B cell (primary cell): ENCODE measurements around the gene DEAF1. TPM values are rescaled to one million over a fixed set of nuclear protein-coding genes. Genes with fewer than 3 reads are reported as not detected.
A peak's percentile ranks its signal among the peaks of the same experiment; 100 is the strongest.

Source experiments
- ATAC-seq: fragments of 200-7000 bp; cut with Tn5 transposase; one replicate; pipeline ENCODE4 v1.10.0; 2021; ENCODE audit warnings: low read depth, mild to moderate bottlenecking, moderate number of reproducible peaks, moderate library complexity
- CTCF ChIA-PET: fragments of 350-600 bp; sonication (Branson Sonifier 250); formaldehyde crosslinking; loops from one replicate; lab custom pipeline; 2021; ENCODE audit warnings: antibody characterized with exemption, inconsistent platforms; lab: Charles Lee
- POLR2A ChIA-PET: fragments of 350-600 bp; sonication (Branson Sonifier 250); formaldehyde crosslinking; loops from one replicate; lab custom pipeline; 2021; ENCODE audit warnings: antibody characterized with exemption; lab: Charles Lee
- DNase-seq: peaks from one replicate; pipeline ENCODE4 v3.0.0; 2013
- H2AFZ ChIP-seq: 2 replicates; pipeline ENCODE4 v1.6.1; 2012; ENCODE audit warnings: mild to moderate bottlenecking, low read depth, low read length; ENCODE audit not compliant: insufficient read depth, poor library complexity, severe bottlenecking
- H3K27ac ChIP-seq, 2 donors: 1 replicate in 1 of 2; 2 replicates in 1 of 2; pipeline ENCODE4 v1.5.1; 2012 to 2013; ENCODE audit warnings: low read length in 2 of 2, mild to moderate bottlenecking in 2 of 2, moderate library complexity in 1 of 2
- H3K27me3 ChIP-seq, 4 experiments: fragments of 200-600 bp in 1 of 4; sonication (generic) in 1 of 4; replicated peaks in 1 of 4; 1 replicate in 2 of 4; 2 replicates in 2 of 4; pipeline versions ENCODE4 v1.6.1 to v1.7.0; 2013 to 2016; ENCODE audit warnings: low read length in 3 of 4, mild to moderate bottlenecking in 2 of 4, mixed read lengths in 1 of 4, moderate library complexity in 1 of 4; ENCODE audit not compliant: insufficient read depth in 4 of 4, control insufficient read depth in 3 of 4; ENCODE audit errors: control extremely low read depth in 1 of 4
- H3K36me3 ChIP-seq, 2 experiments: replicated peaks in 1 of 2; 1 replicate in 1 of 2; 2 replicates in 1 of 2; pipeline versions ENCODE4 v1.6.1 to v1.7.1; 2013; ENCODE audit warnings: low read length in 1 of 2; ENCODE audit not compliant: insufficient read depth in 2 of 2, control insufficient read depth in 1 of 2; ENCODE audit errors: control extremely low read depth in 1 of 2, extremely low read depth in 1 of 2
- H3K4me1 ChIP-seq, 2 donors: fragments of 200-600 bp in 1 of 2; sonication (generic) in 1 of 2; 1 replicate in 1 of 2; 2 replicates in 1 of 2; pipeline versions ENCODE4 v1.5.1 to v1.6.1; 2013 to 2017; ENCODE audit warnings: low read length in 2 of 2; ENCODE audit not compliant: control insufficient read depth in 2 of 2, insufficient read depth in 2 of 2
- H3K4me2 ChIP-seq: replicated peaks from 2 replicates; pipeline ENCODE3; 2012; ENCODE audit warnings: mild to moderate bottlenecking, low read depth, low read length; ENCODE audit not compliant: poor library complexity, severe bottlenecking
- H3K4me3 ChIP-seq, 5 experiments: fragments of 200-600 bp in 1 of 5; sonication (generic) in 1 of 5; 1 replicate in 3 of 5; 2 replicates in 2 of 5; pipeline versions ENCODE4 v1.5.1 to v1.7.0; 2011 to 2016; ENCODE audit warnings: low read length in 4 of 5, mild to moderate bottlenecking in 4 of 5, low read depth in 2 of 5, control low read depth in 1 of 5, moderate library complexity in 1 of 5; ENCODE audit not compliant: insufficient read depth in 1 of 5; ENCODE audit errors: control extremely low read depth in 1 of 5, extremely low read depth in 1 of 5
- H3K79me2 ChIP-seq: fragments of 200-600 bp; sonication (generic); one replicate; pipeline ENCODE4 v1.6.0; 2016; ENCODE audit warnings: low read length; ENCODE audit not compliant: control insufficient read depth, insufficient read depth
- H3K9ac ChIP-seq: fragments of 200-600 bp; sonication (generic); 2 replicates; pipeline ENCODE4 v1.6.1; 2017; ENCODE audit warnings: mild to moderate bottlenecking, low read length, moderate library complexity
- H3K9me3 ChIP-seq, 3 donors: one replicate each; pipeline versions ENCODE4 v1.6.1 to v1.7.1; 2013; ENCODE audit warnings: low read length in 2 of 3; ENCODE audit not compliant: control insufficient read depth in 2 of 3, insufficient read depth in 1 of 3; ENCODE audit errors: control extremely low read depth in 1 of 3
- H4K20me1 ChIP-seq: 2 replicates; pipeline ENCODE4 v1.6.0; 2012; ENCODE audit warnings: mild to moderate bottlenecking, low read length; ENCODE audit not compliant: insufficient read depth, control insufficient read depth, poor library complexity, severe bottlenecking
- H3K27ac Mint-ChIP-seq: one replicate; pipeline ENCODE4 v1.8.0; 2021; ENCODE audit warnings: mixed read lengths
- H3K27me3 Mint-ChIP-seq: one replicate; pipeline ENCODE4 v1.8.0; 2021; ENCODE audit warnings: mixed read lengths
- H3K4me1 Mint-ChIP-seq: one replicate; pipeline ENCODE4 v1.8.0; 2021; ENCODE audit warnings: mixed read lengths
- H3K4me3 Mint-ChIP-seq: one replicate; pipeline ENCODE4 v1.8.0; 2021; ENCODE audit warnings: mixed read lengths
- H3K9me3 Mint-ChIP-seq: one replicate; pipeline ENCODE4 v1.8.0; 2022; ENCODE audit warnings: mixed read lengths; ENCODE audit not compliant: insufficient read depth
- CTCF ChIP-seq: fragments of 200-600 bp; IDR thresholded peaks from one replicate; pipeline ENCODE4 v1.8.0; 2022; ENCODE audit warnings: antibody characterized with exemption, mild to moderate bottlenecking
- EZH2 ChIP-seq: IDR thresholded peaks from 2 replicates; pipeline ENCODE4 v1.6.1; 2012; ENCODE audit warnings: borderline replicate concordance, low read depth, mild to moderate bottlenecking, moderate library complexity, low read length; ENCODE audit not compliant: insufficient read depth, poor library complexity, severe bottlenecking
- WGBS: methylation state at CpG from one replicate; pipeline ENCODE4 v1.1.5; 2013; ENCODE audit warnings: missing lambda C conversion rate; ENCODE audit not compliant: insufficient coverage; 5-methylcytosine and 5-hydroxymethylcytosine counted together
- intact Hi-C: fragments of 100-400 bp; cut with micrococcal nuclease; formaldehyde crosslinking; loops from one replicate; pipeline ENCODE4 v1.10.0; 2022
- polyA plus RNA-seq: library from polyadenylated mRNA; depleted of rRNA; stranded (reverse); fragments of >200 nt; gene quantifications from 2 replicates; pipeline ENCODE4 v1.2.3, GENCODE V29; 2012
- total RNA-seq, 2 donors: library from RNA; stranded (reverse); fragments of 120-200 nt in 1 of 2; gene quantifications; 1 replicate in 1 of 2; 2 replicates in 1 of 2; pipeline versions ENCODE4 v1.2.3 to v1.2.4, GENCODE V29; 2013 to 2022

DEAF1 gene
- total and polyA plus RNA-seq, 2 donors (not counting 1 experiment from before 2014, with no cell fraction given), result 31.8 to 53.6 TPM

DNA sequence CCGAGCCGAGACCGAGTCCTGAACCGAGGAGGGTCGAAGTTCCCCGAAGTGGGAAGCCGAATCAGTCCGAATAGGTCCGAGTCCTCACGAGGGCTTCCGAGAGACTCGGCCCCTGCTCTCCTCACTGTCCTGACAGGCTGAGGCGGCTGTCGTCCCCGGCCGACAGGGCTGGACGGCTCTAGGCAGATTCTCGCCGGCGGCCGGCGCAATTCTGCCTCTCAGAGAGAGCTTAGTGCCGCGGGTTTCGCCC lies 191 bp upstream of the DEAF1 start:
- Histone ChIP-seq H2AFZ (peak overlapping the region; percentile 96), H3K9ac (peak overlapping the region; percentile 99), H3K4me3 (peak overlapping the region; percentile 52 to 97 (median 84)), H3K4me2 (peak overlapping the region; percentile 81), H3K27ac (peak overlapping the region; percentile 100), H4K20me1 (peaks cover 35% of the 10 kb centered on the region), H3K9me3 (no peaks in the 10 kb centered on the region), H3K4me1 (peaks cover 30 to 36% of the 10 kb centered on the region in 2 donors), H3K36me3 (peaks cover 0 to 6% of the 10 kb centered on the region in 2 experiments), H3K27me3 (no peaks in the 10 kb centered on the region), H3K79me2 (peaks cover 41% of the 10 kb centered on the region)
- no peaks in the 10 kb centered on the region for H3K9me3 Mint-ChIP-seq
- H3K4me1 Mint-ChIP-seq, result peaks cover 47% of the 10 kb centered on the region
- ChIA-PET POLR2A (interaction anchor here (0.6 to 6.1 kb wide), 8 partner anchors 15 to 159 kb away, joined by 3 to 105 read pairs (median 4); partner anchors contain the start of genes HRAS, IRF7, LRRC56 and PHRF1), CTCF (interaction anchor here (0.7 to 3.5 kb wide), 6 partner anchors 13 to 53 kb away, joined by 3 to 60 read pairs (median 9); partner anchors contain the start of gene TALDO1)
- ATAC-seq, result no peak
- no peak for DNase-seq
- H3K27ac Mint-ChIP-seq, result peak overlapping the region; percentile 95
- whole genome bisulfite sequencing, result under 1% methylated on average over 25 of the region's 25 CpGs
- intact Hi-C loops, result loop anchor here (1.0 to 5.0 kb wide), 4 partner anchors 79 to 1707 kb away; partner anchors contain the start of genes LRRC56 and TSSC4
- no peaks in the 10 kb centered on the region for H3K27me3 Mint-ChIP-seq
- TF ChIP-seq EZH2 (no peak), CTCF (no peak)
- H3K4me3 Mint-ChIP-seq, result peak overlapping the region; percentile 88

DNA sequence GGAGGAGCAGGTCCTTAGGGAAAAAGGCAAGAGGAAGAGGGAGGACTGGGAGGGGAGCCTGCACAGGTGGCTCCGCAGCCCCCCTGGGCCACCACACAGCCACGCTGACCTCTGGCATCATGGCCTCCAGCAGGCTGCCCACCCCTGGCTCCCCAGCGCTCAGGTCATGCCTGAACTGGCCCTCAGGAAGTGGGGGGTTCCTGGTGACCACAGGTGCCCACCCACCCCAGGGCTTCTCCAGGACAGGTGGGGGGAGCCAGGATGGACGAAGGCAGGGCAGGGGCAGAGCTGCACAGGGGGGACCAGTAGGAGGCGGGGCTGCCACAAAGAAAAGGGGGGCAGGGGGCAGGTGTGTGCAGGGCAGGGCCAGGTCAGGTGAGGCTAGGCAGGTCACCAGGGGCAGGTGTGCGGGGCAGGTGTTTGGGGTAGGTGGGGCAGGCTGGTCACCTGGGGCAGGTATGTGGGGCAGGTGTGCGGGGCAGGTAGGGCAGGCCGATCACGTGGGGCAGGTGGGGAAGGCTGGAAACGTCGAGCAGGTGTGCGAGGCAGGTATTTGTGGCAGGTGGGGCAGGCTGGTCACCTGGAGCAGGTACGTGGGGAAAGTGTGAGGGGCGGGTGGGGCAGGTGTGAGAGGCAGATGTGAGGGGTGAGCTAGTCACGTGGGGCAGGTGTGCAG lies 997 bp downstream of the DEAF1 start:
- intact Hi-C loops, result no loop called here
- TF ChIP-seq CTCF (no peak), EZH2 (no peak)
- DNase-seq (peak; percentile 35), ATAC-seq (no peak)
- peaks cover 49% of the 10 kb centered on the region for H3K79me2 ChIP-seq
- peak overlapping the region; percentile 81 for H3K4me2 ChIP-seq
- CTCF ChIA-PET, result interaction anchor here (0.9 to 3.2 kb wide), 3 partner anchors 30 to 54 kb away, joined by 3 to 13 read pairs (median 6); partner anchors contain the start of gene TALDO1
- peak overlapping the region; percentile 99 for H3K9ac ChIP-seq
- H3K4me3 Mint-ChIP-seq, result peak overlapping the region; percentile 85
- 39% methylated on average over 14 of the region's 15 CpGs for WGBS
- H3K9me3 ChIP-seq, result no peaks in the 10 kb centered on the region
- no peak overlapping the region for H3K27ac ChIP-seq
- POLR2A ChIA-PET, result interaction anchor here (0.5 to 6.1 kb wide), 4 partner anchors 29 to 116 kb away, joined by 3 to 105 read pairs (median 4); partner anchors contain the start of genes IRF7 and RPLP2
- no peaks in the 10 kb centered on the region for H3K27me3 ChIP-seq
- no peaks in the 10 kb centered on the region for H3K9me3 Mint-ChIP-seq
- H2AFZ ChIP-seq, result peak overlapping the region; percentile 43
- H3K4me1 Mint-ChIP-seq, result peaks cover 47% of the 10 kb centered on the region
- peak overlapping the region in 3 of 5 experiments; percentile 15 to 84 (median 50) for H3K4me3 ChIP-seq
- H3K27me3 Mint-ChIP-seq, result no peaks in the 10 kb centered on the region
- peaks cover 30 to 36% of the 10 kb centered on the region in 2 donors for H3K4me1 ChIP-seq
- peaks cover 40% of the 10 kb centered on the region for H4K20me1 ChIP-seq
- H3K27ac Mint-ChIP-seq, result peak overlapping the region; percentile 80
- H3K36me3 ChIP-seq, result peaks cover 0 to 2% of the 10 kb centered on the region in 2 experiments
